K562 (cell line): ENCODE data around the gene GALNT15. TPM values are rescaled to one million over a fixed set of nuclear protein-coding genes. Genes with fewer than 3 reads are reported as not detected.

Source experiments
- ATAC-seq: fragments of 200-7000 bp; cut with Tn5 transposase; 3 replicates; pipeline ENCODE4 v1.9.1; 2020; ENCODE audit warnings: moderate library complexity
- BruUV-seq: library from RNA; stranded (reverse); fragments of 400-500 nt; replicated peaks from 2 replicates; lab custom pipeline; 2021; lab: Mats Ljungman, UMichigan
- CTCF ChIA-PET: fragments of 300-600 bp; formaldehyde crosslinking; extraction: SDS; loops from one replicate; lab custom pipeline; 2021; ENCODE audit warnings: low intra/inter-chr PET ratio; lab: Yijun Ruan, JAX
- POLR2A ChIA-PET: fragments of 300-600, 350-650 bp; sonication (Branson Sonifier 250); formaldehyde crosslinking; extraction: SDS; loops from one replicate; lab custom pipeline; 2021; ENCODE audit warnings: antibody characterized with exemption, inconsistent platforms; lab: Yijun Ruan, JAX
- DNase-seq, 4 experiments: peaks; one replicate each; pipeline versions ENCODE4 v3.0.0 to v3.0.0-alpha.2; 2011 to 2018; ENCODE audit warnings: low spot score in 3 of 4, mixed read lengths in 3 of 4; ENCODE audit errors: extremely low read depth in 1 of 4
- FAIRE-seq: peaks from 2 replicates; lab custom pipeline; 2011; peaks lifted over from hg19 to GRCh38; lab: Jason Lieb, UNC
- H2AFZ ChIP-seq: 2 replicates; pipeline ENCODE4 v1.6.0; 2011; ENCODE audit warnings: low read depth, low read length, control low read depth, inconsistent platforms
- H3K27ac ChIP-seq: fragments of 200-600 bp; 3 replicates; pipeline ENCODE4 v1.8.0; 2011; ENCODE audit warnings: low read depth, mild to moderate bottlenecking, control low read depth, inconsistent platforms, low read length, moderate library complexity, mixed read lengths; ENCODE audit errors: extremely low read depth
- H3K27me3 ChIP-seq, 2 experiments: fragments of 300-600 bp in 1 of 2; 2 replicates in 1 of 2; 3 replicates in 1 of 2; pipeline versions ENCODE4 v1.6.0 to v1.8.0; 2011; ENCODE audit warnings: inconsistent platforms in 2 of 2, low read length in 2 of 2, mild to moderate bottlenecking in 1 of 2, mixed read lengths in 1 of 2, moderate library complexity in 1 of 2; ENCODE audit not compliant: control insufficient read depth in 2 of 2, insufficient read depth in 2 of 2
- H3K36me3 ChIP-seq: fragments of 300-600 bp; 3 replicates; pipeline ENCODE4 v1.8.0; 2011; ENCODE audit warnings: mild to moderate bottlenecking, low read length, inconsistent platforms; ENCODE audit not compliant: control insufficient read depth, insufficient read depth
- H3K4me1 ChIP-seq, 2 experiments: fragments of 200-600 bp in 1 of 2; replicated peaks in 1 of 2; 2 replicates in 1 of 2; 3 replicates in 1 of 2; pipeline versions ENCODE4 v1.5.1 to v1.8.0; 2011; ENCODE audit warnings: inconsistent platforms in 2 of 2, low read length in 2 of 2, mild to moderate bottlenecking in 1 of 2, mixed read lengths in 1 of 2, moderate library complexity in 1 of 2; ENCODE audit not compliant: control insufficient read depth in 2 of 2, insufficient read depth in 2 of 2
- H3K4me2 ChIP-seq: 2 replicates; pipeline ENCODE4 v1.6.1; 2011; ENCODE audit warnings: low read length, control low read depth, inconsistent platforms, mixed read lengths; ENCODE audit not compliant: insufficient read depth
- H3K4me3 ChIP-seq: fragments of 200-600 bp; sonication (generic), shearing (Covaris generic); 2 replicates; pipeline ENCODE4 v1.5.1; 2016; ENCODE audit warnings: control low read depth, inconsistent platforms
- H3K79me2 ChIP-seq: fragments of 200-600 bp; 3 replicates; pipeline ENCODE4 v1.8.0; 2011; ENCODE audit warnings: low read length, inconsistent platforms; ENCODE audit not compliant: control insufficient read depth, insufficient read depth
- H3K9ac ChIP-seq, 2 experiments: 2 replicates each; pipeline versions ENCODE4 v1.6.0 to v1.6.1; 2011; ENCODE audit warnings: low read depth in 2 of 2, low read length in 2 of 2, control low read depth in 1 of 2, inconsistent platforms in 1 of 2, mild to moderate bottlenecking in 1 of 2, mixed read lengths in 1 of 2; ENCODE audit not compliant: insufficient read depth in 1 of 2
- H3K9me1 ChIP-seq: one replicate; pipeline ENCODE4 v1.6.0; 2011; ENCODE audit warnings: inconsistent platforms, mild to moderate bottlenecking, low read length, moderate library complexity; ENCODE audit not compliant: control insufficient read depth, insufficient read depth
- H3K9me3 ChIP-seq: replicated peaks from 2 replicates; pipeline ENCODE4 v1.5.1; 2011; ENCODE audit warnings: low read depth, low read length, inconsistent platforms; ENCODE audit not compliant: control insufficient read depth, insufficient read depth
- H4K20me1 ChIP-seq: replicated peaks from 2 replicates; pipeline ENCODE4 v1.6.1; 2011; ENCODE audit warnings: low read length, inconsistent platforms, mixed read lengths; ENCODE audit not compliant: control insufficient read depth, insufficient read depth
- BRCA1 ChIP-seq, 2 experiments: fragments of 450-650 bp in 1 of 2; sonication (generic) in 1 of 2; formaldehyde crosslinking in 1 of 2; IDR thresholded peaks; 2 replicates each; pipeline versions ENCODE4 v1.5.0 to v1.6.1; 2017 to 2020; ENCODE audit warnings: mild to moderate bottlenecking in 1 of 2, missing genetic modification reagents in 1 of 2
- CEBPG ChIP-seq, 3 experiments: fragments of 200-800 bp in 1 of 3; sonication (Bioruptor generic) in 1 of 3; sonication (generic) in 1 of 3; formaldehyde crosslinking in 1 of 3; IDR thresholded peaks in 2 of 3; conservative IDR thresholded peaks in 1 of 3; 2 replicates each; pipeline versions ENCODE4 v1.6.1 to v1.8.0; 2016 to 2022; ENCODE audit warnings: missing compliant biosample characterization in 2 of 3, missing genetic modification characterization in 2 of 3, mild to moderate bottlenecking in 1 of 3, missing genetic modification reagents in 1 of 3
- ERF ChIP-seq: fragments of 450-650 bp; formaldehyde crosslinking; IDR thresholded peaks from 2 replicates; pipeline ENCODE4 v1.4.0; 2020; ENCODE audit warnings: mild to moderate bottlenecking, mixed read lengths
- EWSR1 ChIP-seq: fragments of 450-650 bp; IDR thresholded peaks from 2 replicates; pipeline ENCODE4 v1.6.1; 2018; ENCODE audit warnings: borderline replicate concordance, mild to moderate bottlenecking, low read depth, moderate library complexity; ENCODE audit not compliant: partially characterized antibody
- HSF4 ChIP-seq: fragments of 250-450 bp; sonication (Bioruptor Pico); IDR thresholded peaks from 2 replicates; pipeline ENCODE4 v2.1.2; 2022; ENCODE audit warnings: mild to moderate bottlenecking, moderate library complexity, borderline replicate concordance
- NFRKB ChIP-seq: fragments of 450-650 bp; IDR thresholded peaks from 2 replicates; pipeline ENCODE4 v1.6.1; 2016; ENCODE audit warnings: low read depth
- NUFIP1 ChIP-seq: fragments of 450-650 bp; IDR thresholded peaks from 2 replicates; pipeline ENCODE4 v1.6.1; 2018; ENCODE audit not compliant: partially characterized antibody
- PHF21A ChIP-seq: fragments of 450-650 bp; IDR thresholded peaks from 2 replicates; pipeline ENCODE4 v1.6.1; 2017; ENCODE audit warnings: low read depth, borderline replicate concordance
- RBBP5 ChIP-seq: fragments of 200-600 bp; sonication (generic); IDR thresholded peaks from 2 replicates; pipeline ENCODE4 v1.6.1; 2012; ENCODE audit warnings: borderline replicate concordance, mild to moderate bottlenecking, low read length, control low read depth, inconsistent platforms; ENCODE audit not compliant: insufficient read depth, poor library complexity, severe bottlenecking
- SIN3A ChIP-seq, 2 experiments: fragments of 150-350 bp in 1 of 2; IDR thresholded peaks; 2 replicates each; pipeline ENCODE4 v1.6.1; 2011 to 2016; ENCODE audit warnings: borderline replicate concordance in 2 of 2, low read depth in 2 of 2, low read length in 2 of 2, mild to moderate bottlenecking in 2 of 2, moderate library complexity in 2 of 2; ENCODE audit not compliant: control insufficient read depth in 1 of 2
- SMARCB1 ChIP-seq: IDR thresholded peaks from 2 replicates; pipeline ENCODE4 v1.6.1; 2011; ENCODE audit warnings: improper control_type of control experiment, low read depth; ENCODE audit not compliant: insufficient read length
- SMARCE1 ChIP-seq: fragments of 450-650 bp; IDR thresholded peaks from 2 replicates; pipeline ENCODE4 v1.7.1; 2016; ENCODE audit warnings: mild to moderate bottlenecking
- TOE1 ChIP-seq, 2 experiments: fragments of 450-650 bp in 1 of 2; sonication (generic) in 1 of 2; formaldehyde crosslinking in 1 of 2; IDR thresholded peaks; 2 replicates each; pipeline versions ENCODE4 v1.7.1 to v1.8.0; 2016 to 2022; ENCODE audit warnings: borderline replicate concordance in 2 of 2, mild to moderate bottlenecking in 2 of 2, antibody characterized with exemption in 1 of 2, inconsistent platforms in 1 of 2, low read depth in 1 of 2, missing genetic modification reagents in 1 of 2, moderate library complexity in 1 of 2
- U2AF1 ChIP-seq: fragments of 200-400 bp; formaldehyde crosslinking; optimal IDR thresholded peaks from 2 replicates; pipeline ENCODE3; 2017; ENCODE audit warnings: mild to moderate bottlenecking, low read depth, low read length, moderate library complexity
- ZKSCAN1 ChIP-seq: fragments of 150-350 bp; IDR thresholded peaks from 2 replicates; pipeline ENCODE4 v1.6.1; 2016; ENCODE audit warnings: low read depth, low read length
- ZNF398 ChIP-seq: fragments of 250-450 bp; sonication (Bioruptor Pico); IDR thresholded peaks from 2 replicates; pipeline ENCODE4 v1.8.0; 2021; ENCODE audit warnings: moderate library complexity, mild to moderate bottlenecking, inconsistent platforms
- ZNF408 ChIP-seq: fragments of 250-450 bp; sonication (Bioruptor Pico); IDR thresholded peaks from 2 replicates; pipeline ENCODE4 v1.4.0; 2020; ENCODE audit warnings: low read depth, mild to moderate bottlenecking, moderate library complexity
- ZNF668 ChIP-seq: fragments of 250-450 bp; sonication (Bioruptor Pico); IDR thresholded peaks from 2 replicates; pipeline ENCODE4 v1.8.0; 2022; ENCODE audit warnings: mild to moderate bottlenecking, inconsistent platforms
- WGBS: fragments of 100-300 bp; shearing (Covaris generic); methylation state at CpG from one replicate; pipeline ENCODE4 v1.1.6; 2016; ENCODE audit warnings: low coverage, mixed read lengths; ENCODE audit not compliant: insufficient coverage; ENCODE audit errors: missing lambda C conversion rate; 5-methylcytosine and 5-hydroxymethylcytosine counted together
- in situ Hi-C: fragments of 300-500 bp; cut with MboI; formaldehyde crosslinking; loops from 4 replicates; pipeline ENCODE4 v1.15.0; 2018; ENCODE audit warnings: inconsistent platforms, mixed read lengths
- intact Hi-C: fragments of 100-400 bp; cut with micrococcal nuclease; formaldehyde crosslinking; loops from 2 replicates; pipeline ENCODE4 v1.14.2; 2022
- polyA plus RNA-seq, 8 experiments: library from polyadenylated mRNA; depleted of rRNA in 4 of 8; stranded (reverse) in 5 of 8; unstranded in 3 of 8; fragments of >200 nt; fragmentation: Nextera tagmentation in 2 of 8; fragmentation: Illumina TruSeq in 1 of 8; extraction: Ambion mirVana in 2 of 8; extraction: Trizol in 1 of 8; gene quantifications; 2 replicates each; pipeline versions ENCODE4 v1.2.1 to v1.2.3, GENCODE V29; 2011 to 2014; ENCODE audit warnings: inconsistent platforms in 1 of 8, missing spikeins in 1 of 8
- total RNA-seq, 7 experiments: library from RNA; depleted of rRNA in 6 of 7; stranded (reverse); fragments of >200 nt in 6 of 7; fragmentation: Illumina TruSeq in 2 of 7; extraction: Trizol in 2 of 7; gene quantifications; 2 replicates each; pipeline versions ENCODE4 v1.2.1 to v1.2.3, GENCODE V29; 2011 to 2021; ENCODE audit warnings: low replicate concordance in 1 of 7

The GALNT15 gene
- total and polyA plus RNA-seq, 9 of the 15 experiments (the other 6 are each of a cell fraction or from before 2014, with no cell fraction given) = not detected

DNA sequence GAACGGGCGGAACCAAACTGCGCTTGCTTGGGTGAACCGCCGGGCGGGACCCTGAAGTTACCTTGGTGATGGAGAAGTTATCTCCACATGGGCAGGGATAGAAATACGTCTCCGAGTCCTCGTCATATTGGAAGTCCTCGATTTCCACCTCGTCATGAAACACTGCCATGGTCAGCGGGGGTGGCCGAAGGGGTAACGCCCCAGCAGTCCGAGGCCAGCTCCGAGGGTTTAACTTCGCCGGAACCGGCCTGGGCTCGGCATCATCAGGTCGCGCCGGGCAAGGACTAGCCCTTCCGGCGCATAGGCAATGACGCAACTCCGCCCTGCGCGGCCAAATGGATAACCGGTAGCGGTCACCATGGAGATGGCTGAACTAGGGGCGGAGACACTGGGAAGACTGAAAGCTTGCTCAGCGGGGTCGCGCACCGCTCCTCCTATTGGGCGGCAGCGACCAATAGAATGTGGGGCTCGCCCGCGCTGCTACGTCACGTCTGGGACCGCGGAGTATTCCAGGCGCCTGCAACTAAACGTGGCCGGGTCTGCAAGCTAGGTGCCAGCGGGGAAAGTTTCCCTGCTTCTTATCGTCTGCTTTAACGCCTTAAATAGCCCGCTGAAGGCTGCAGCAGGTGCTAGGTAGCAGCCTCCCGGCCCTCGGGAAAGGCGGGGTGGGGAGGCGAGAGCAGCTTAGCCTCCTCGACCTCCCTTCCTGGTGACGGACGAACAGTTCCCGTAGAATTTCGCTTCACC is 90.4 kb downstream of the GALNT15 start, which contains the start of the genes DPH3 and OXNAD1:
Gene DPH3, minus strand, starts transcription at position 236 of the 747 bp plus-strand sequence. Its CDS starts 67 bp downstream, at position 169.
Gene OXNAD1, plus strand, starts transcription at position 505 of the 747 bp plus-strand sequence. CDS start 5,741 bp downstream, outside the sequence.
- peak within 1 kb of the TSS; percentile 87 for H3K27ac ChIP-seq
- no peaks in the 10 kb centered on the region for H3K9me1 ChIP-seq
- POLR2A ChIA-PET = interaction anchor here (0.5 to 2.5 kb wide), 15 partner anchors 8 to 190 kb away, joined by 3 to 11 read pairs (median 4); no protein-coding TSS in a partner anchor
- peak; percentile 97 for FAIRE-seq
- peak within 1 kb of the TSS; percentile 97 for H3K4me2 ChIP-seq
- intact Hi-C loops (loop anchor here (1.0 kb wide), 1 partner anchor 285 kb away; no protein-coding TSS in a partner anchor), in situ Hi-C loops (no loop called here)
- H4K20me1 ChIP-seq = 0 out of 2 replicates have a peak, but pooled peaks cover 10% of the 10 kb centered on the region
- CTCF ChIA-PET = interaction anchor here (0.5 kb wide), 1 partner anchor 1486 kb away, joined by 3 read pairs; no protein-coding TSS in a partner anchor
- ATAC-seq = peak; percentile 98
- peak; percentile 98 to 100 (median 98) for DNase-seq
- peak within 1 kb of the TSS; percentile 79 for H3K4me3 ChIP-seq
- H3K9ac ChIP-seq = peak within 1 kb of the TSS; percentile 95 to 99
- no peaks in the 10 kb centered on the region for H3K9me3 ChIP-seq
- H3K79me2 ChIP-seq = peaks cover 71% of the 10 kb centered on the region
- H3K27me3 ChIP-seq = no peaks in the 10 kb centered on the region
- WGBS = under 1% methylated on average over 60 of the region's 61 CpGs
- peaks cover 50% of the 10 kb centered on the region for H3K36me3 ChIP-seq
- peak within 1 kb of the TSS; percentile 95 for H2AFZ ChIP-seq
- no TSS peak for BruUV-seq
- peaks cover 7 to 10% of the 10 kb centered on the region in 2 experiments; a peak in 4 of 5 replicates for H3K4me1 ChIP-seq
- TF ChIP-seq TOE1 (IDR thresholded peaks at IDR 0.05; ENCODE audit: borderline replicate concordance) (peak; percentile 63; the same call in 1 of the 2 replicates), TOE1 (CRISPR knock-in tag; IDR thresholded peaks at IDR 0.05; ENCODE audit: borderline replicate concordance, low read depth) (no peak), U2AF1 (no peak), SMARCB1 (no peak), PHF21A (no peak), HSF4 (CRISPR knock-in tag) (no peak), RBBP5 (peak; percentile 86), EWSR1 (no peak), ERF (CRISPR knock-in tag) (peak; percentile 82; the same call in 1 of the 2 replicates), CEBPG (CRISPR knock-in tag; IDR thresholded peaks at IDR 0.05) (peak; percentile 88), CEBPG (tag; conservative IDR thresholded peaks at IDR 0.05 in 1 of 2, IDR thresholded peaks at IDR 0.05 in 1 of 2) (peak; percentile 93 to 97), SIN3A (IDR thresholded peaks at IDR 0.05; ENCODE audit: borderline replicate concordance in 2 of 2, control insufficient read depth in 1 of 2, low read depth in 2 of 2, low read length in 2 of 2) (peak; percentile 80 to 99), ZNF408 (no peak), NUFIP1 (peak; percentile 37), ZNF398 (CRISPR knock-in tag) (no peak), ZKSCAN1 (peak; percentile 53; the same call in 1 of the 2 replicates), BRCA1 (IDR thresholded peaks at IDR 0.05) (no peak), BRCA1 (CRISPR knock-in tag; IDR thresholded peaks at IDR 0.05) (no peak), NFRKB (no peak), ZNF668 (CRISPR knock-in tag) (no peak), SMARCE1 (no peak)
